COLO829 (cell line): ENCODE measurements around the gene RBM47.
"Not testable (repeated sequence)": the region's sequence is repeated elsewhere in the genome, so short reads cannot be mapped to it uniquely, and the experiment has no call there.

Experiments
- DNase-seq: peaks from one replicate; pipeline ENCODE4 v3.0.0; 2012; ENCODE audit warnings: low spot score

The RBM47 gene

GRCh38 chr4:40439519-40439918 is 190.1 kb downstream of the RBM47 start:
- DNase-seq = no peak

GRCh38 chr4:40438384-40439026 is 191.2 kb downstream of the RBM47 start:
- no peak for DNase-seq

GRCh38 chr4:40437741-40438383 is 191.8 kb downstream of the RBM47 start:
- DNase-seq = no peak

GRCh38 chr4:40435306-40435705 is 194.4 kb downstream of the RBM47 start:
- not testable (repeated sequence) for DNase-seq

- DNase-seq = no peak
Measured at GRCh38 chr4:40434126-40434687, 195.5 kb downstream of the RBM47 start.

GRCh38 chr4:40432504-40432903 is 197.2 kb downstream of the RBM47 start:
- no peak for DNase-seq

GRCh38 chr4:40427871-40428270 is 201.8 kb downstream of the RBM47 start:
- not testable (repeated sequence) for DNase-seq

- DNase-seq = no peak
Measured at GRCh38 chr4:40427128-40427527, 202.5 kb downstream of the RBM47 start.

GRCh38 chr4:40425799-40426574 is 203.7 kb downstream of the RBM47 start:
- no peak for DNase-seq

- no peak for DNase-seq
Measured at GRCh38 chr4:40423735-40424134, 205.9 kb downstream of the RBM47 start.

GRCh38 chr4:40421839-40422708 is 207.6 kb downstream of the RBM47 start:
- no peak for DNase-seq

- no peak for DNase-seq
Measured at GRCh38 chr4:40419231-40419912, 210.3 kb downstream of the RBM47 start.

GRCh38 chr4:40418430-40419230 is 211.0 kb downstream of the RBM47 start:
- no peak for DNase-seq

- no peak for DNase-seq
Measured at GRCh38 chr4:40417941-40418340, 211.7 kb downstream of the RBM47 start.

- no peak for DNase-seq
Measured at GRCh38 chr4:40414673-40415072, 215.0 kb downstream of the RBM47 start.

GRCh38 chr4:40412866-40413795 is 216.5 kb downstream of the RBM47 start:
- DNase-seq = no peak

GRCh38 chr4:40412388-40412787 is 217.3 kb downstream of the RBM47 start:
- DNase-seq = no peak

GRCh38 chr4:40409835-40410234 is 219.8 kb downstream of the RBM47 start:
- no peak for DNase-seq

- not testable (repeated sequence) for DNase-seq
Measured at GRCh38 chr4:40407468-40407867, 222.2 kb downstream of the RBM47 start.
